Measurements from ENCODE around the gene RBL2.
"Not testable (repeated sequence)": the region's sequence is repeated elsewhere in the genome, so short reads cannot be mapped to it uniquely, and the experiment has no call there.

Gene RBL2

GRCh38 chr16:53506254-53506653 is 72.0 kb downstream of the RBL2 start:
- no peak for DNase-seq (ENCODE audit: low read depth, low spot score)

- DNase-seq (ENCODE audit: low read depth, low spot score), result no peak
Measured at GRCh38 chr16:53507464-53508179, 73.4 kb downstream of the RBL2 start.

GRCh38 chr16:53509906-53510703 is 75.8 kb downstream of the RBL2 start:
- no peak for DNase-seq (ENCODE audit: low read depth, low spot score)

- DNase-seq (ENCODE audit: low read depth, low spot score), result no peak
Measured at GRCh38 chr16:53510704-53511070, 76.4 kb downstream of the RBL2 start.

- no peak for DNase-seq (ENCODE audit: low read depth, low spot score)
Measured at GRCh38 chr16:53511084-53511402, 76.8 kb downstream of the RBL2 start.

GRCh38 chr16:53511403-53512280 is 77.4 kb downstream of the RBL2 start:
- no peak for DNase-seq (ENCODE audit: low read depth, low spot score)

GRCh38 chr16:53512795-53513194 is 78.5 kb downstream of the RBL2 start:
- DNase-seq (ENCODE audit: low read depth, low spot score), result not testable (repeated sequence)

GRCh38 chr16:53515259-53515658 is 81.0 kb downstream of the RBL2 start:
- DNase-seq (ENCODE audit: low read depth, low spot score), result no peak

- no peak for DNase-seq (ENCODE audit: low read depth, low spot score)
Measured at GRCh38 chr16:53515811-53516210, 81.5 kb downstream of the RBL2 start.

GRCh38 chr16:53517851-53518250 is 83.6 kb downstream of the RBL2 start:
- no peak for DNase-seq (ENCODE audit: low read depth, low spot score)

- DNase-seq (ENCODE audit: low read depth, low spot score), result no peak
Measured at GRCh38 chr16:53518550-53519416, 84.5 kb downstream of the RBL2 start.

- no peak for DNase-seq (ENCODE audit: low read depth, low spot score)
Measured at GRCh38 chr16:53519417-53520091, 85.3 kb downstream of the RBL2 start.

- no peak for DNase-seq (ENCODE audit: low read depth, low spot score)
Measured at GRCh38 chr16:53523126-53523804, 89.0 kb downstream of the RBL2 start.

- no peak for DNase-seq (ENCODE audit: low read depth, low spot score)
Measured at GRCh38 chr16:53523971-53524548, 89.8 kb downstream of the RBL2 start.

GRCh38 chr16:53528797-53529196 is 94.5 kb downstream of the RBL2 start:
- DNase-seq (ENCODE audit: low read depth, low spot score), result no peak

GRCh38 chr16:53529513-53529912 is 95.2 kb downstream of the RBL2 start:
- DNase-seq (ENCODE audit: low read depth, low spot score), result no peak

- DNase-seq (ENCODE audit: low read depth, low spot score), result no peak
Measured at GRCh38 chr16:53530046-53530445, 95.8 kb downstream of the RBL2 start.

GRCh38 chr16:53530741-53531140 is 96.5 kb downstream of the RBL2 start:
- DNase-seq (ENCODE audit: low read depth, low spot score), result no peak

- no peak for DNase-seq (ENCODE audit: low read depth, low spot score)
Measured at GRCh38 chr16:53534206-53534605, 99.9 kb downstream of the RBL2 start.

GRCh38 chr16:53537626-53538025 is 103.4 kb downstream of the RBL2 start:
- no peak for DNase-seq (ENCODE audit: low read depth, low spot score)

Measured in iPS DF 19.7 (cell line).